Measurements from ENCODE around the gene VWF. TPM values are rescaled to one million over a fixed set of nuclear protein-coding genes. Genes with fewer than 3 reads are reported as not detected.

VWF gene
- total RNA-seq, 1 experiment from 2014 or later = 0.41 TPM

- no peak for TF ChIP-seq CTCF (IDR thresholded peaks at IDR 0.05; ENCODE audit: insufficient read depth in 1 of 2, low read depth in 1 of 2, low read length in 1 of 2, severe bottlenecking in 1 of 2, unreplicated experiment in 1 of 2)
- H3K9me3 ChIP-seq = no peaks in the 10 kb centered on the region
- Mint-ChIP-seq H3K4me1 (ENCODE audit: low read depth, unreplicated experiment) (peaks cover 53% of the 10 kb centered on the region), H3K27ac (ENCODE audit: unreplicated experiment) (peak overlapping the region; percentile 73), H3K36me3 (ENCODE audit: insufficient read depth, unreplicated experiment) (peaks cover 6% of the 10 kb centered on the region), H3K9me3 (ENCODE audit: unreplicated experiment) (no peaks in the 10 kb centered on the region), H3K27me3 (ENCODE audit: insufficient read depth, unreplicated experiment) (no peaks in the 10 kb centered on the region), H3K4me3 (ENCODE audit: unreplicated experiment) (no peak overlapping the region)
- peaks cover 34% of the 10 kb centered on the region for H3K4me1 ChIP-seq
- POLR2A ChIA-PET = interaction anchor here (1.9 kb wide), 2 partner anchors 13 to 18 kb away, joined by 12 to 16 read pairs; no protein-coding TSS in a partner anchor
- H3K4me3 ChIP-seq (ENCODE audit: low read depth, low read length) = no peak overlapping the region
- no peak for DNase-seq
- BruUV-seq (replicated peaks) = no TSS peak
- H3K36me3 ChIP-seq (ENCODE audit: control insufficient read depth, insufficient read depth, low read length) = no peaks in the 10 kb centered on the region
- CTCF ChIA-PET = interaction anchor here (0.6 to 4.6 kb wide), 11 partner anchors 13 to 814 kb away, joined by 3 to 28 read pairs (median 6); partner anchors contain the start of gene PLEKHG6
- intact Hi-C loops (cut with micrococcal nuclease; ENCODE audit: unreplicated experiment) = loop anchor here (10.0 kb wide), 1 partner anchor 303 kb away; the partner anchor contains the start of gene SCNN1A
- no peaks in the 10 kb centered on the region for H3K27me3 ChIP-seq (replicated peaks; ENCODE audit: control insufficient read depth, insufficient read depth, low read length)
Measured at GRCh38 chr12:6071589-6071988, 52.9 kb downstream of the VWF start.

DNA sequence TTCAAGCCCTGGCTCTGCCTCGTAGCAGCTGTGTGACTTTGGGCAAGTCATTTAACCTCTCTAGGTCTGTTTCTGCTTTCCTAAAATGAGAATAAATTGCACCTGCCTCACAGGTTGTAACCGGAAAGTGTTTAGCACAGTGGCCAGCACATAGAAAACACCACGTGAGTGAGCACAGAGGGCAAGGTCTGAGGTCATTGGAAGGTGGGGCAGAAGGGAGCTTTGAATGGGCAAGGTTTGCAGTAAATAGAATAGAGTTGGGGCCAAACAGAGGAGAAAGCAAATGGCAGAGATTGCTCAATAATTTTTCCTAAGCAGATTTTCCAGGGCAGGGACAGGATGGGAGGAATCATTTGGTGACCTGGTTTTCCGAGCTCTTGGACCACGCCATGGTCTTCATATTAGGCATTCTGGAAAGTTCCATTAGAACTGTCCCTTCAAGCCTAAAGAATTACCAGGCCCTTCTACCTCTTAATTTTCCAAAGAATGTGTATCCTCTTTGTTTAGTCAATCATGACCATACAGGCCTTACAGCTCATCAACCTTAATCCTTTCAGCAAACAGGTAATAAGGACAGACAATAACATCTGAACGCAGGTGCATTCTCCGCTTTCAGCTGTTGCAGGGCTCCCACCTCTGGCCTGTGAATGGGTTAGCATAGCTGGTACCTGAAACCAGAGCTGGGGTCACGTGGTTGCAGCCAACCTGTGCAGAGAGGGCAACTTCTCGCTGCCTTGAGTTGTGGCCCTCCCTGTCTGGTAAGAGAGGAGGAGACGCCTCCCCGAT is 53.8 kb downstream of the VWF start:
- Histone ChIP-seq H3K9me3 (no peaks in the 10 kb centered on the region), H3K36me3 (ENCODE audit: control insufficient read depth, insufficient read depth, low read length) (no peaks in the 10 kb centered on the region), H3K27me3 (replicated peaks; ENCODE audit: control insufficient read depth, insufficient read depth, low read length) (no peaks in the 10 kb centered on the region), H3K4me1 (peaks cover 35% of the 10 kb centered on the region), H3K4me3 (ENCODE audit: low read depth, low read length) (no peak overlapping the region)
- intact Hi-C loops (cut with micrococcal nuclease; ENCODE audit: unreplicated experiment) = loop anchor here (1.0 to 10.0 kb wide), 2 partner anchors 14 to 304 kb away; partner anchors contain the start of gene SCNN1A
- H3K27me3 Mint-ChIP-seq (ENCODE audit: insufficient read depth, unreplicated experiment) = no peaks in the 10 kb centered on the region
- H3K4me3 Mint-ChIP-seq (ENCODE audit: unreplicated experiment) = peak overlapping the region; percentile 5
- H3K27ac Mint-ChIP-seq (ENCODE audit: unreplicated experiment) = peak overlapping the region; percentile 73
- peak; percentile 77 to 85 for DNase-seq
- peaks cover 56% of the 10 kb centered on the region for H3K4me1 Mint-ChIP-seq (ENCODE audit: low read depth, unreplicated experiment)
- peaks cover 6% of the 10 kb centered on the region for H3K36me3 Mint-ChIP-seq (ENCODE audit: insufficient read depth, unreplicated experiment)
- CTCF ChIA-PET = interaction anchor here (0.6 to 4.6 kb wide), 15 partner anchors 14 to 813 kb away, joined by 3 to 28 read pairs (median 5); partner anchors contain the start of gene PLEKHG6
- no peak for TF ChIP-seq CTCF (IDR thresholded peaks at IDR 0.05; ENCODE audit: insufficient read depth in 1 of 2, low read depth in 1 of 2, low read length in 1 of 2, severe bottlenecking in 1 of 2, unreplicated experiment in 1 of 2)
- POLR2A ChIA-PET = interaction anchor here (1.9 kb wide), 2 partner anchors 14 to 18 kb away, joined by 12 to 16 read pairs; no protein-coding TSS in a partner anchor
- BruUV-seq (replicated peaks) = no TSS peak
- H3K9me3 Mint-ChIP-seq (ENCODE audit: unreplicated experiment) = no peaks in the 10 kb centered on the region

DNA sequence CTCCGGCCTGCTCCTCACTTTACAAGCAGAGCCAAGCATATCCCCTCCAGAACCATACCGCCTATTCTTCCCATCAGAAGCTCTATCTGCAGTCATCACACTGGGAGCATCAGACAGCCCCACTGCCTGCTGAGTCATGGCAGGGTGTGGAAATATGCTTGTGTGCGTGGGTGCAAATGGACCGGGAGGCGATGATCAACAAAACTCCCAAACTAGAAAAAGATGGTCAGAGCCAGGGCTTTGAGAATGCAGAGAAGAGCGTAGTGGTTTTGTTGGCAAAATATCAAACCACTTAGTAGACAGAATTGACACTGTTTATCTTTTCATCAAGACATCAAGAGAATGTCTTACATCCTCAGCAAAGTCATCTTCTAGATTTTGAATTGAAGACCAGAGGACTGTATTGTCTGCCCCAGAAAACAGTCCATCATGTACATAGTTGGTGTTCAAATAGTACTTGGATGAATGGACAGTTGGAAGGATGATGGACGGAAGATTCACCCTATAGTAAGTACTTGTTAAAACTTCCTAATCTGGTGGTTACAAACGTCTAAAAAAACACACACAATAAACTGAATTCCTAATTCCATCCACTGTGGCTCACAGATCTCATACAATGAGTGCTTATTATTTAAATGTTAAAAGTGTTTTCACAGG is 54.9 kb downstream of the VWF start:
- Mint-ChIP-seq H3K27me3 (ENCODE audit: insufficient read depth, unreplicated experiment) (no peaks in the 10 kb centered on the region), H3K4me3 (ENCODE audit: unreplicated experiment) (no peak overlapping the region), H3K4me1 (ENCODE audit: low read depth, unreplicated experiment) (peaks cover 59% of the 10 kb centered on the region), H3K36me3 (ENCODE audit: insufficient read depth, unreplicated experiment) (peaks cover 6% of the 10 kb centered on the region), H3K9me3 (ENCODE audit: unreplicated experiment) (no peaks in the 10 kb centered on the region), H3K27ac (ENCODE audit: unreplicated experiment) (no peak overlapping the region)
- TF ChIP-seq CTCF (IDR thresholded peaks at IDR 0.05; ENCODE audit: insufficient read depth in 1 of 2, low read depth in 1 of 2, low read length in 1 of 2, severe bottlenecking in 1 of 2, unreplicated experiment in 1 of 2) = no peak
- no peaks in the 10 kb centered on the region for H3K9me3 ChIP-seq
- ChIA-PET POLR2A (interaction anchor here (1.9 kb wide), 2 partner anchors 15 to 20 kb away, joined by 12 to 16 read pairs; no protein-coding TSS in a partner anchor), CTCF (interaction anchor here (0.6 to 4.6 kb wide), 6 partner anchors 15 to 215 kb away, joined by 3 to 28 read pairs (median 11); no protein-coding TSS in a partner anchor)
- H3K4me1 ChIP-seq = peaks cover 41% of the 10 kb centered on the region
- no peaks in the 10 kb centered on the region for H3K27me3 ChIP-seq (replicated peaks; ENCODE audit: control insufficient read depth, insufficient read depth, low read length)
- intact Hi-C loops (cut with micrococcal nuclease; ENCODE audit: unreplicated experiment) = loop anchor here (1.0 to 10.0 kb wide), 2 partner anchors 15 to 305 kb away; partner anchors contain the start of gene SCNN1A
- no peak overlapping the region for H3K4me3 ChIP-seq (ENCODE audit: low read depth, low read length)
- no peaks in the 10 kb centered on the region for H3K36me3 ChIP-seq (ENCODE audit: control insufficient read depth, insufficient read depth, low read length)
- BruUV-seq (replicated peaks) = no TSS peak
- no peak for DNase-seq

Measured in Caco-2 (cell line).